PC-9 (cell line): ENCODE results near the gene LRIG1.

Source experiments
- CTCF ChIP-seq: fragments of 200-600 bp; sonication (generic); conservative IDR thresholded peaks from 2 replicates; pipeline ENCODE4 v1.6.1; 2017; ENCODE audit warnings: mixed run types, antibody characterized with exemption, mild to moderate bottlenecking, moderate library complexity
- EZH2 ChIP-seq: fragments of 200-600 bp; sonication (generic); IDR thresholded peaks from 2 replicates; pipeline ENCODE4 v1.8.0; 2017; ENCODE audit warnings: antibody characterized with exemption, low read depth

GRCh38 chr3:66386011-66386924 is 114.6 kb downstream of the LRIG1 start:
- no peak for TF ChIP-seq EZH2
- TF ChIP-seq CTCF: no peak
